Measurements from ENCODE around the gene NECTIN2.

DNA sequence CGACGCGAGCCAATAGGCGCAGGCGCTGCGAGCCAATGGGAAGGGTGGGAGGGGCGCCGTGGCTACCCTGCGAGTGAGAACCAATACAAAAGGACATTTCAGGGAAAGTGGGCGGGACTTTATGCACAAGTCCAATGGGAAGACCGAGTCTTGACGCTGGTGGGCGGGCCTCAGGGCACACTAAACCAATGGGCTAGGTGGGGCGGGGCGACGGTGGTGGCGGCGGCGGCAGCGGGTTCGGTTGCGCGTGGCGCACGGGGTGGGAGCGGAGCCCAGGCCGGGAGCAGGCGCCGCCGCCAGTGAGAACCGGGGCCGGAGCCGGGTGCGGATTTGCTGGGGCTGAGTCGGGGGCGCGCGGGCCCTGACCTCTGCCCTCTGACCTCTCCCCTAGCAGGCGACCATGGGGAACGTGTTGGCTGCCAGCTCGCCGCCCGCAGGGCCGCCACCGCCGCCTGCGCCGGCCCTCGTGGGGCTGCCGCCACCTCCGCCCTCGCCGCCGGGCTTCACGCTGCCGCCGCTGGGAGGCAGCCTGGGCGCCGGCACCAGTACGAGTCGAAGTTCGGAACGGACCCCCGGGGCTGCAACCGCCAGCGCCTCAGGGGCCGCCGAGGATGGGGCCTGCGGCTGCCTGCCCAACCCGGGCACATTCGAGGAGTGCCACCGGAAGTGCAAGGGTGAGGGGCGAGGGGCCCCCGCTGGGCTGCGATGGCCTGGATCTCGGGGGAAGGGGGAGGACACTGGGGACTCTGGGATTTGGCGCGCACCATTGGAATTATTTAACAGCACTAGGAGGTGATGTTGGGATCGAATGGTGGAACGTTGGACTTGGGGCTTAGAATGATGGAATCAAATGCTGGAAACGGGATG is 45.2 kb downstream of the NECTIN2 start, which contains the start of gene TOMM40:
- TF ChIP-seq GATA2 (IDR thresholded peaks at IDR 0.05; ENCODE audit: low read depth, low read length) (no peak), GATA3 (IDR thresholded peaks at IDR 0.05; ENCODE audit: low read depth, low read length) (no peak)

Measured in SH-SY5Y (cell line).